OCI-LY7 (cell line): ENCODE measurements around the gene DDX21. TPM values are rescaled to one million over a fixed set of nuclear protein-coding genes. Genes with fewer than 3 reads are reported as not detected.
A peak's percentile ranks its signal among the peaks of the same experiment; 100 is the strongest.

ENCODE experiments used
- BruUV-seq: library from RNA; stranded (reverse); fragments of 400-500 nt; replicated peaks from 2 replicates; lab custom pipeline; 2021; lab: Mats Ljungman, UMichigan
- CTCF ChIA-PET: fragments of 300-600 bp; sonication (Branson Sonifier 250); formaldehyde crosslinking; loops from one replicate; lab custom pipeline; 2022; ENCODE audit warnings: antibody characterized with exemption; ENCODE audit not compliant: unreplicated experiment; lab: Charles Lee
- POLR2A ChIA-PET: fragments of 300-600 bp; sonication (Branson Sonifier 250); formaldehyde crosslinking; loops from one replicate; lab custom pipeline; 2022; ENCODE audit warnings: antibody characterized with exemption; lab: Charles Lee
- DNase-seq: peaks from one replicate; pipeline ENCODE4 v3.0.0-alpha.2; 2015; ENCODE audit warnings: low spot score
- H2AFZ ChIP-seq: fragments of 200-600 bp; sonication (generic), shearing (Covaris generic); 2 replicates; pipeline ENCODE4 v1.6.1; 2014; ENCODE audit warnings: mild to moderate bottlenecking, antibody characterized with exemption, low read length, moderate library complexity
- H3K27ac ChIP-seq: fragments of 200-600 bp; sonication (generic); 2 replicates; pipeline ENCODE4 v1.5.1; 2014; ENCODE audit warnings: mixed run types, low read depth, mild to moderate bottlenecking, moderate library complexity, low read length, inconsistent platforms; ENCODE audit not compliant: poor library complexity, severe bottlenecking
- H3K36me3 ChIP-seq: fragments of 200-600 bp; sonication (generic); 2 replicates; pipeline ENCODE4 v1.6.1; 2014; ENCODE audit warnings: mild to moderate bottlenecking, antibody characterized with exemption, low read length, moderate library complexity, mixed read lengths; ENCODE audit not compliant: insufficient read depth
- H3K4me1 ChIP-seq: fragments of 200-600 bp; sonication (generic); 2 replicates; pipeline ENCODE4 v1.5.1; 2014; ENCODE audit warnings: mild to moderate bottlenecking, low read length; ENCODE audit not compliant: insufficient read depth, poor library complexity, severe bottlenecking
- H3K4me2 ChIP-seq: fragments of 200-600 bp; sonication (generic); 2 replicates; pipeline ENCODE4 v1.6.1; 2014; ENCODE audit warnings: mild to moderate bottlenecking, low read length
- H3K4me3 ChIP-seq: fragments of 200-600 bp; sonication (generic); 2 replicates; pipeline ENCODE4 v1.5.1; 2014; ENCODE audit warnings: mild to moderate bottlenecking, low read depth, low read length; ENCODE audit not compliant: poor library complexity, severe bottlenecking
- H3K79me2 ChIP-seq: fragments of 200-600 bp; sonication (generic); 2 replicates; pipeline ENCODE4 v1.6.1; 2016; ENCODE audit warnings: low read depth, mild to moderate bottlenecking, low read length, moderate library complexity, mixed read lengths; ENCODE audit not compliant: insufficient read depth
- H3K9me2 ChIP-seq: fragments of 200-600 bp; sonication (generic); 2 replicates; pipeline ENCODE4 v1.6.1; 2016; ENCODE audit warnings: mild to moderate bottlenecking, low read length, mixed read lengths; ENCODE audit not compliant: insufficient read depth
- H3K9me3 ChIP-seq: fragments of 200-600 bp; sonication (generic); 2 replicates; pipeline ENCODE4 v1.6.1; 2014; ENCODE audit warnings: mild to moderate bottlenecking, mixed run types, low read length, mixed read lengths
- H4K20me1 ChIP-seq: fragments of 200-600 bp; sonication (generic); 2 replicates; pipeline ENCODE4 v1.6.1; 2014; ENCODE audit warnings: mild to moderate bottlenecking, antibody characterized with exemption, low read length, moderate library complexity, mixed read lengths; ENCODE audit not compliant: insufficient read depth
- EZH2phosphoT487 ChIP-seq: fragments of 200-600 bp; sonication (generic); IDR thresholded peaks from 2 replicates; pipeline ENCODE4 v1.6.1; 2018; ENCODE audit warnings: low read depth, borderline replicate concordance, mild to moderate bottlenecking, mixed run types, antibody characterized with exemption, low read length, moderate library complexity, mixed read lengths
- intact Hi-C: fragments of 100-400 bp; cut with micrococcal nuclease; formaldehyde crosslinking; loops from one replicate; pipeline ENCODE4 v1.10.0; 2022; ENCODE audit not compliant: unreplicated experiment
- total RNA-seq, 2 experiments: library from RNA; depleted of rRNA in 1 of 2; stranded (reverse); fragments of >200 nt in 1 of 2; shearing (Covaris generic) in 1 of 2; gene quantifications; 2 replicates each; pipeline ENCODE4 v1.2.3, GENCODE V29; 2014 to 2022
- TF ChIP-seq, protein P1 (sequence below): fragments of 200-600 bp; sonication (generic); conservative IDR thresholded peaks from 2 replicates; pipeline ENCODE4 v1.5.1; 2014; ENCODE audit warnings: mild to moderate bottlenecking, antibody characterized with exemption, low read length, moderate library complexity, mixed read lengths

Gene DDX21
- total RNA-seq, 2 experiments from 2014 or later = 107 to 159 TPM

DNA sequence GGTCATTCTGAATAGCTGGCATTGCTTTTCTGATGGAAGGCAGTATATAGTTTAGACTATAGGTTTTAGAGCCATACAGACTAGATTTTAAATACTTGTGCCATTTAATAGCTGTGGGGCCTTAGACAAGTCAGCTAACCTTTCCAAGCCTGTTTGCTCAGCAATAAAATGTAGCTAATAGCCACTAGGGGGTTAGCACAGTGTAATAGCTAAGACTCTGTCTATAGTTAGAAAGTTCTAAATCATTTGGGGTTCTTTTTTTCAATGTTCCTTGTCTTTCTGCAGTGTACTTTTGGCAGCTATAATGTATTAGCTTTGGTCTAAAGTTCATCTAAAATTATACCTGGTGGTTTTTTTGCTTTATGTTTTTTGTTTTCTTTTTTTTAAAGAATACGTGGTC lies 25.1 kb downstream of the DDX21 start:
- BruUV-seq = no TSS peak
- H3K79me2 ChIP-seq = peaks cover 18% of the 10 kb centered on the region; the same call in 1 of the 2 replicates
- peaks cover 98% of the 10 kb centered on the region for H3K36me3 ChIP-seq
- no peak overlapping the region for H3K27ac ChIP-seq
- H2AFZ ChIP-seq = no peak overlapping the region
- H3K9me3 ChIP-seq = no peaks in the 10 kb centered on the region
- ChIA-PET CTCF (no interaction called here), POLR2A (interaction anchor here (0.6 to 1.3 kb wide), 4 partner anchors 15 to 1422 kb away, joined by 3 to 5 read pairs (median 4); no protein-coding TSS in a partner anchor)
- H3K9me2 ChIP-seq = no peaks in the 10 kb centered on the region
- peaks cover 7% of the 10 kb centered on the region; the same call in 1 of the 2 replicates for H4K20me1 ChIP-seq
- no peak for TF ChIP-seq EZH2phosphoT487
- TF ChIP-seq, protein P1, sequence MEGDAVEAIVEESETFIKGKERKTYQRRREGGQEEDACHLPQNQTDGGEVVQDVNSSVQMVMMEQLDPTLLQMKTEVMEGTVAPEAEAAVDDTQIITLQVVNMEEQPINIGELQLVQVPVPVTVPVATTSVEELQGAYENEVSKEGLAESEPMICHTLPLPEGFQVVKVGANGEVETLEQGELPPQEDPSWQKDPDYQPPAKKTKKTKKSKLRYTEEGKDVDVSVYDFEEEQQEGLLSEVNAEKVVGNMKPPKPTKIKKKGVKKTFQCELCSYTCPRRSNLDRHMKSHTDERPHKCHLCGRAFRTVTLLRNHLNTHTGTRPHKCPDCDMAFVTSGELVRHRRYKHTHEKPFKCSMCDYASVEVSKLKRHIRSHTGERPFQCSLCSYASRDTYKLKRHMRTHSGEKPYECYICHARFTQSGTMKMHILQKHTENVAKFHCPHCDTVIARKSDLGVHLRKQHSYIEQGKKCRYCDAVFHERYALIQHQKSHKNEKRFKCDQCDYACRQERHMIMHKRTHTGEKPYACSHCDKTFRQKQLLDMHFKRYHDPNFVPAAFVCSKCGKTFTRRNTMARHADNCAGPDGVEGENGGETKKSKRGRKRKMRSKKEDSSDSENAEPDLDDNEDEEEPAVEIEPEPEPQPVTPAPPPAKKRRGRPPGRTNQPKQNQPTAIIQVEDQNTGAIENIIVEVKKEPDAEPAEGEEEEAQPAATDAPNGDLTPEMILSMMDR = peak; percentile 62
- H3K4me1 ChIP-seq = no peaks in the 10 kb centered on the region
- no peak overlapping the region for H3K4me3 ChIP-seq
- H3K4me2 ChIP-seq = no peak overlapping the region
- intact Hi-C loops = no loop called here
- peak; percentile 19 for DNase-seq

DNA sequence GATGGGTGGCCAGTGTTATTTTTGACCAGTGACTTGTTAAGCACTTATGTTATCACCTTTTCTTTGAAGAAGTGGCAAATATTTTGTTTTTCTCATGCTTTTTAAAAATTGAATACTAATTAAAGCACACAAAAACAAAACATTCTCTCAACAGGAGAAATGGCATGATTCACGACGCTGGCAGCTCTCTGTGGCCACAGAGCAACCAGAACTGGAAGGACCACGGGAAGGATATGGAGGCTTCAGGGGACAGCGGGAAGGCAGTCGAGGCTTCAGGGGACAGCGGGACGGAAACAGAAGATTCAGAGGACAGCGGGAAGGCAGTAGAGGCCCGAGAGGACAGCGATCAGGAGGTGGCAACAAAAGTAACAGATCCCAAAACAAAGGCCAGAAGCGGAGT lies 26.4 kb downstream of the DDX21 start:
- DNase-seq = no peak
- POLR2A ChIA-PET = interaction anchor here (0.6 to 1.3 kb wide), 2 partner anchors 13 to 97 kb away, joined by 3 to 4 read pairs; no protein-coding TSS in a partner anchor
- H3K79me2 ChIP-seq = peaks cover 18% of the 10 kb centered on the region; the same call in 1 of the 2 replicates
- H3K36me3 ChIP-seq = peaks cover 98% of the 10 kb centered on the region
- no peak overlapping the region for H3K4me2 ChIP-seq
- no peaks in the 10 kb centered on the region for H3K9me3 ChIP-seq
- intact Hi-C loops = no loop called here
- H2AFZ ChIP-seq = no peak overlapping the region
- H3K27ac ChIP-seq = no peak overlapping the region
- no peak overlapping the region for H3K4me3 ChIP-seq
- no TSS peak for BruUV-seq
- TF ChIP-seq, protein P1 = no peak
- CTCF ChIA-PET = no interaction called here
- peaks cover 7% of the 10 kb centered on the region; the same call in 1 of the 2 replicates for H4K20me1 ChIP-seq
- no peaks in the 10 kb centered on the region for H3K9me2 ChIP-seq
- no peaks in the 10 kb centered on the region for H3K4me1 ChIP-seq

DNA sequence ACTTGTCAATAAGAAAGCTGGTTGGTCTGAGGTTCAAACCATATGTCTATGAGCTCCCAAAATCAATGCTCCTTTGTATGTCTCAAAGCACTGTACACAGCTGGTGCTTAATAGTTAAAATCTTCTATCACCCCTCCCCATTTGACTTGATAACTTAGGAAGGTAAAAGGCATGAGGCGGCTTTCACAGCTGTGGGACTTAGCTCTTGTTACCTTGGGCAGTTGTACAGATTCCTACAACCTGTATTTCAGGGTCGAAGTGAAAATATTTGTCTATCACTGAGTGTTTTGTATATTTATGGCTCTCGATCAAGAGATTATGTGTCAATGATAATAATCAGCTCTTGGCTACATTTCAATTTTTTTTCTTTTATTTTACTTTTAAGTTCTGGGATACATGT lies 31.6 kb downstream of the DDX21 start:
- Histone ChIP-seq H3K4me2 (peak overlapping the region; percentile 80; the same call in 1 of the 2 replicates), H2AFZ (no peak overlapping the region), H3K36me3 (peaks cover 73% of the 10 kb centered on the region), H4K20me1 (peaks cover 13% of the 10 kb centered on the region; the same call in 1 of the 2 replicates), H3K4me3 (no peak overlapping the region), H3K4me1 (peaks cover 21% of the 10 kb centered on the region), H3K9me3 (no peaks in the 10 kb centered on the region), H3K27ac (no peak overlapping the region), H3K9me2 (no peaks in the 10 kb centered on the region), H3K79me2 (peaks cover 29% of the 10 kb centered on the region; the same call in 1 of the 2 replicates)
- BruUV-seq = no TSS peak
- ChIA-PET POLR2A (interaction anchor here (0.5 to 1.3 kb wide), 7 partner anchors 9 to 437 kb away, joined by 3 to 8 read pairs (median 4); partner anchors contain the start of gene DDX21), CTCF (no interaction called here)
- DNase-seq = no peak
- TF ChIP-seq, protein P1 = no peak
- TF ChIP-seq EZH2phosphoT487 = no peak
- intact Hi-C loops = loop anchor here (5.0 kb wide), 1 partner anchor 105 kb away; no protein-coding TSS in a partner anchor
